Thoracic aorta (tissue), 2 donors: ENCODE measurements around the gene RNF152. TPM values are rescaled to one million over a fixed set of nuclear protein-coding genes. Genes with fewer than 3 reads are reported as not detected.

Source experiments
- ATAC-seq: fragments of 150-250 bp; one replicate; pipeline ENCODE4 v1.8.0; 2017; ENCODE audit warnings: low read depth; ENCODE audit not compliant: insufficient number of reproducible peaks, low FRiP score
- DNase-seq: peaks from one replicate; pipeline ENCODE4 v3.0.0-alpha.2; 2020; ENCODE audit warnings: low spot score
- H3K27ac ChIP-seq, 2 donors: fragments of 200-600 bp; sonication (generic); 1 replicate in 1 of 2; 2 replicates in 1 of 2; pipeline ENCODE4 v1.5.1; 2016; ENCODE audit warnings: mild to moderate bottlenecking in 2 of 2, moderate library complexity in 2 of 2
- H3K27me3 ChIP-seq: fragments of 200-600 bp; sonication (generic); replicated peaks from 2 replicates; pipeline ENCODE4 v1.6.0; 2016; ENCODE audit warnings: mild to moderate bottlenecking; ENCODE audit not compliant: insufficient read depth
- H3K36me3 ChIP-seq: fragments of 200-600 bp; sonication (generic); one replicate; pipeline ENCODE4 v1.5.1; 2016
- H3K4me1 ChIP-seq, 2 donors: fragments of 200-600 bp; sonication (generic); 1 replicate in 1 of 2; 2 replicates in 1 of 2; pipeline versions ENCODE4 v1.5.1 to v1.6.0; 2016; ENCODE audit warnings: low read depth in 2 of 2, mild to moderate bottlenecking in 1 of 2; ENCODE audit not compliant: control insufficient read depth in 1 of 2
- H3K4me3 ChIP-seq: fragments of 200-600 bp; sonication (generic); 2 replicates; pipeline ENCODE4 v1.5.1; 2016; ENCODE audit warnings: mild to moderate bottlenecking
- H3K9me3 ChIP-seq: fragments of 200-600 bp; sonication (generic); 2 replicates; pipeline ENCODE4 v1.5.1; 2016
- CTCF ChIP-seq: fragments of 200-600 bp; sonication (generic); IDR thresholded peaks from one replicate; pipeline ENCODE4 v1.5.1; 2019; ENCODE audit warnings: antibody characterized with exemption
- total RNA-seq, 2 donors: library from RNA; depleted of rRNA; stranded (reverse); fragments of >200 nt; gene quantifications; one replicate each; pipeline versions ENCODE4 v1.1.0 to v1.2.3, GENCODE V29; 2016

Gene RNF152
- total RNA-seq, 2 donors from 2014 or later, result 30.5 to 57.7 TPM

DNA sequence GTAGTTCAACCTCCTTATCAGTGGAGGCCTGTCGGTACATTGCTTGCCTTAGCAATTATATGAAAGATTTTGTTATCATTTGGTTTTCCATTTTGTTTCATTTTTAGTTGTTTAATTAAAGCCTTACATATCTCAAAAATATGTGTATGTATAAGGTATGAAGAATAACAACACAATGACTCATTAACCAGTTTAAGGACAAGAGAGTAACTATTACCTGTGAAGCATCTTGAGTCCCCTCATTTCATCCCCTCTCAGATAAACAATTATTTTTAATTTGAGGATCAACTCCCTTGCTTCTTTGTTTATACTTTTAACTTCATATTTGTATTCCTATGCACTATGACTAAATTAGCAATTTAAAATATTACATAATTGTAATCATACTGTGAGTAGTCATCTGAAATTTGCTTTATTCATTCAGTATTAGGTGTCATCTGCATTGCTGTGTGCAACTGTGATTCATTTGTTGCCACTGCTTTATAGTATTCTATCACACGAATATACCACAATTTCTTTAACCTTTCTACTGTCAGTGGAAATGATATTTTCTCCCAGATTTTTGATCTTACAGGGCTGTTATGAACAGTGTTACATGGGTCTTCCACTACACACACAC is 126.4 kb downstream of the RNF152 start:
- no peak for ATAC-seq
- H3K27me3 ChIP-seq, result no peaks in the 10 kb centered on the region
- no peaks in the 10 kb centered on the region for H3K9me3 ChIP-seq
- TF ChIP-seq CTCF, result no peak
- no peak overlapping the region for H3K4me3 ChIP-seq
- no peak for DNase-seq
- peaks cover 3 to 4% of the 10 kb centered on the region in 2 donors for H3K4me1 ChIP-seq
- H3K27ac ChIP-seq, result no peak overlapping the region
- H3K36me3 ChIP-seq, result no peaks in the 10 kb centered on the region

- H3K4me3 ChIP-seq, result no peak overlapping the region
- peaks cover 3 to 4% of the 10 kb centered on the region in 2 donors for H3K4me1 ChIP-seq
- no peaks in the 10 kb centered on the region for H3K9me3 ChIP-seq
- H3K27ac ChIP-seq, result no peak overlapping the region
- no peak for ATAC-seq
- TF ChIP-seq CTCF, result no peak
- no peaks in the 10 kb centered on the region for H3K27me3 ChIP-seq
- H3K36me3 ChIP-seq, result no peaks in the 10 kb centered on the region
- no peak for DNase-seq
Observed at GRCh38 chr18:61765097-61765496, 127.7 kb downstream of the RNF152 start.

DNA sequence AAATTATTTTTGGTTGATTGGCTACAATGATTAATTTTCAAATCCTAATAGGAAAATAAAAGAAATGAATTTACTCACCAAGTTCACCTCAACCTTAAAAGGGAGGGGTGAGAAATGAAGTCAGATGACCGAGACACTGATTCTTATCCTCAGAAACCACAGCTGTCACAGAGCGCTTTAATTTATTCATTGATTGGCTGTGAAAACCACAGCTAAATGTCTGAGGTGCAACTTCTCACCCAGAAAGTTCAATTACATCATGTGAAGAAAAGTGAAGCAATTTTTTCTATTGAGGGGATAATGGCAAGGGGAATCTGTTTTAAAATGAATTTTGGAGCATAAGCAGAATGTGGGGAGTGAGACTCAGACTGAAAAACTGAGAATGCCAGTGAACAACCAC is 128.4 kb downstream of the RNF152 start:
- Histone ChIP-seq H3K27me3 (no peaks in the 10 kb centered on the region), H3K27ac (no peak overlapping the region), H3K4me3 (no peak overlapping the region), H3K9me3 (no peaks in the 10 kb centered on the region), H3K4me1 (peaks cover 3 to 4% of the 10 kb centered on the region in 2 donors), H3K36me3 (no peaks in the 10 kb centered on the region)
- DNase-seq, result no peak
- ATAC-seq, result no peak
- TF ChIP-seq CTCF, result no peak

DNA sequence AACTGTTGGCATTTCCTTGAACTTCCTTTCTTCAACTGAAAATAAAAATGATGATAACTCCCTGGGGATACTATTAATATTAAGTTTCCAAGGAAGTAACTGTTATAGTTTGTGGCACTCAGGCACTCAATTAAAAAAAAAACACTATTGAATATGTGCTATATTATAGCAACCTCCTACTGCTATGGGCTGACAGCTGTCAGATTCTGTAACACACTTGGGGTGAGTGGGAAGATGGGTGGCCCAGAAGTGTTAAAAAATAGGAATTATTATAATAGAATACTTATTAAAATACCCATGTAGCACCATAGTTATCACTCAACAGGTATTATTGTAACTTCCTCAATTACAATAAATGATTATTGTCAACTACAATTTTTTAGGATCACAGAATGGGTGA is 130.9 kb downstream of the RNF152 start:
- Histone ChIP-seq H3K9me3 (no peaks in the 10 kb centered on the region), H3K36me3 (no peaks in the 10 kb centered on the region), H3K4me3 (no peak overlapping the region), H3K27me3 (no peaks in the 10 kb centered on the region), H3K4me1 (peaks cover 3 to 4% of the 10 kb centered on the region in 2 donors), H3K27ac (no peak overlapping the region)
- no peak for TF ChIP-seq CTCF
- DNase-seq (no peak), ATAC-seq (no peak)
